Neuronal stem cell (in vitro differentiated cells): ENCODE results near the gene ANGEL1.

Source experiments
- DNase-seq: peaks from one replicate; pipeline ENCODE4 v3.0.0-alpha.2; 2013; ENCODE audit warnings: low spot score
- H2AFZ ChIP-seq: one replicate; pipeline ENCODE4 v1.6.1; 2013; ENCODE audit warnings: mild to moderate bottlenecking, low read length, inconsistent platforms
- H2AK5ac ChIP-seq: 2 replicates; pipeline ENCODE4 v1.6.1; 2013; ENCODE audit warnings: low read depth, mild to moderate bottlenecking, inconsistent platforms, low read length, moderate library complexity, mixed read lengths
- H2BK120ac ChIP-seq: 2 replicates; pipeline ENCODE4 v1.6.1; 2013; ENCODE audit warnings: low read depth, mild to moderate bottlenecking, inconsistent platforms, low read length, moderate library complexity, mixed read lengths
- H2BK12ac ChIP-seq: one replicate; pipeline ENCODE4 v1.6.1; 2013; ENCODE audit warnings: low read length, inconsistent platforms
- H2BK15ac ChIP-seq: 2 replicates; pipeline ENCODE4 v1.6.1; 2013; ENCODE audit warnings: mild to moderate bottlenecking, low read length, inconsistent platforms, mixed read lengths
- H2BK5ac ChIP-seq: one replicate; pipeline ENCODE4 v1.6.1; 2013; ENCODE audit warnings: inconsistent platforms, mild to moderate bottlenecking, low read length, moderate library complexity
- H3K14ac ChIP-seq: one replicate; pipeline ENCODE4 v1.6.1; 2013; ENCODE audit warnings: low read length, inconsistent platforms
- H3K18ac ChIP-seq: 2 replicates; pipeline ENCODE4 v1.6.1; 2013; ENCODE audit warnings: low read length, inconsistent platforms
- H3K23ac ChIP-seq: 2 replicates; pipeline ENCODE4 v1.6.1; 2013; ENCODE audit warnings: low read depth, mild to moderate bottlenecking, mixed read lengths, low read length, inconsistent platforms; ENCODE audit not compliant: poor library complexity
- H3K27ac ChIP-seq: replicated peaks from 3 replicates; pipeline ENCODE4 v1.5.1; 2013; ENCODE audit warnings: low read length, inconsistent platforms
- H3K27me3 ChIP-seq, 3 experiments: 2 replicates each; pipeline ENCODE4 v1.6.1; 2013; ENCODE audit warnings: low read length in 3 of 3, mild to moderate bottlenecking in 2 of 3, inconsistent platforms in 1 of 3, low read depth in 1 of 3, mixed read lengths in 1 of 3, moderate library complexity in 1 of 3; ENCODE audit not compliant: control insufficient read depth in 3 of 3, insufficient read depth in 3 of 3
- H3K36me3 ChIP-seq, 2 donors: replicated peaks in 1 of 2; 2 replicates each; pipeline ENCODE4 v1.6.1; 2013; ENCODE audit warnings: low read length in 2 of 2; ENCODE audit not compliant: control insufficient read depth in 2 of 2, insufficient read depth in 2 of 2
- H3K4ac ChIP-seq: 2 replicates; pipeline ENCODE4 v1.6.1; 2013; ENCODE audit warnings: inconsistent platforms, mild to moderate bottlenecking, low read length, moderate library complexity
- H3K4me1 ChIP-seq, 2 donors: 1 replicate in 1 of 2; 2 replicates in 1 of 2; pipeline ENCODE4 v1.6.1; 2013; ENCODE audit warnings: low read length in 2 of 2, low read depth in 1 of 2; ENCODE audit not compliant: control insufficient read depth in 2 of 2, insufficient read depth in 1 of 2
- H3K4me2 ChIP-seq: one replicate; pipeline ENCODE4 v1.6.1; 2013; ENCODE audit warnings: mild to moderate bottlenecking, low read length, inconsistent platforms; ENCODE audit not compliant: insufficient read depth, poor library complexity, severe bottlenecking
- H3K4me3 ChIP-seq, 2 donors: 2 replicates each; pipeline ENCODE4 v1.5.1; 2013; ENCODE audit warnings: low read length in 2 of 2, mild to moderate bottlenecking in 2 of 2, inconsistent platforms in 1 of 2, moderate library complexity in 1 of 2
- H3K79me1 ChIP-seq: one replicate; pipeline ENCODE4 v1.6.1; 2013; ENCODE audit warnings: low read depth, mild to moderate bottlenecking, inconsistent platforms, low read length, moderate library complexity
- H3K9ac ChIP-seq: one replicate; pipeline ENCODE4 v1.6.1; 2013; ENCODE audit warnings: mild to moderate bottlenecking, low read depth, low read length, inconsistent platforms; ENCODE audit not compliant: poor library complexity
- H3K9me3 ChIP-seq, 2 donors: replicated peaks in 1 of 2; 2 replicates each; pipeline versions ENCODE3 to v1.6.1; 2013; ENCODE audit warnings: low read length in 2 of 2, mild to moderate bottlenecking in 2 of 2, inconsistent platforms in 1 of 2, low read depth in 1 of 2, mixed read lengths in 1 of 2, moderate library complexity in 1 of 2; ENCODE audit not compliant: control insufficient read depth in 2 of 2, insufficient read depth in 1 of 2
- H4K8ac ChIP-seq: one replicate; pipeline ENCODE4 v1.6.1; 2013; ENCODE audit warnings: low read depth, mild to moderate bottlenecking, inconsistent platforms, low read length, moderate library complexity
- H4K91ac ChIP-seq: one replicate; pipeline ENCODE4 v1.6.1; 2013; ENCODE audit warnings: low read length, low read depth, mild to moderate bottlenecking, inconsistent platforms; ENCODE audit not compliant: poor library complexity
- WGBS, 2 donors: extraction: QIAGEN DNeasy Blood & Tissue Kit; methylation state at CpG; one replicate each; pipeline ENCODE4 v1.1.7; 2013; ENCODE audit warnings: missing lambda C conversion rate in 2 of 2, mixed read lengths in 1 of 2; ENCODE audit not compliant: insufficient read length in 2 of 2, insufficient replicate concordance in 1 of 2; ENCODE audit errors: extremely low coverage in 2 of 2; 5-methylcytosine and 5-hydroxymethylcytosine counted together

ANGEL1 gene

DNA sequence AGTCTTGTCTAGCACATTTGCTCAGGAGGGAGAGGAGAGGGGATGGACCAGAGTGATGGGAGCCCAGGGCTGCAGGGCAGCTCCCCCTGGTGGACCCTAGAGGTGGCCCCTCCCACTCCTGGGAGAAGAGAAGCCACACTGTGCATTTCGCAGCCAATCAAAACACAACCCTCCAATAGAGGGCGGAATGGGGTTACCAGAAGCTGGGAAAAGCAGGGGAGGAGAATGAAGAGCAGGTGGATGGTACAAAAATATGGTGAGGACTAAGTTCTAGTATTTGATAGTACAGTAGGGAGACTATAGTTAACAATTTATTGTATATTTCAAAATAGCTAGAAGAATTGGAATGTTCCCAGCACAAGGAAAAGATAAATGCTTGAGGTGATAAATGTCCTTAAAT is 27.8 kb downstream of the ANGEL1 start:
- H3K4me3 ChIP-seq = no peak overlapping the region
- no peak overlapping the region for H2BK12ac ChIP-seq
- H2BK5ac ChIP-seq = no peak overlapping the region
- H3K9ac ChIP-seq = no peak overlapping the region
- no peak overlapping the region for H2AK5ac ChIP-seq
- H2AFZ ChIP-seq = no peak overlapping the region
- peak; percentile 79 for DNase-seq
- no peak overlapping the region for H3K18ac ChIP-seq
- no CpG with 5 or more reads among the region's 2 CpGs for WGBS, 2 donors
- H3K14ac ChIP-seq = no peak overlapping the region
- H3K4me2 ChIP-seq = no peak overlapping the region
- no peak overlapping the region for H3K23ac ChIP-seq
- H3K4ac ChIP-seq = no peak overlapping the region
- H3K9me3 ChIP-seq = no peaks in the 10 kb centered on the region
- H2BK15ac ChIP-seq = no peak overlapping the region
- no peak overlapping the region for H2BK120ac ChIP-seq
- peaks cover 32 to 84% of the 10 kb centered on the region in 2 donors for H3K36me3 ChIP-seq
- no peaks in the 10 kb centered on the region for H3K27me3 ChIP-seq
- no peaks in the 10 kb centered on the region for H3K79me1 ChIP-seq
- H4K8ac ChIP-seq = no peak overlapping the region
- H3K27ac ChIP-seq = no peak overlapping the region
- no peak overlapping the region for H4K91ac ChIP-seq
- peaks cover 0 to 2% of the 10 kb centered on the region in 2 donors for H3K4me1 ChIP-seq

DNA sequence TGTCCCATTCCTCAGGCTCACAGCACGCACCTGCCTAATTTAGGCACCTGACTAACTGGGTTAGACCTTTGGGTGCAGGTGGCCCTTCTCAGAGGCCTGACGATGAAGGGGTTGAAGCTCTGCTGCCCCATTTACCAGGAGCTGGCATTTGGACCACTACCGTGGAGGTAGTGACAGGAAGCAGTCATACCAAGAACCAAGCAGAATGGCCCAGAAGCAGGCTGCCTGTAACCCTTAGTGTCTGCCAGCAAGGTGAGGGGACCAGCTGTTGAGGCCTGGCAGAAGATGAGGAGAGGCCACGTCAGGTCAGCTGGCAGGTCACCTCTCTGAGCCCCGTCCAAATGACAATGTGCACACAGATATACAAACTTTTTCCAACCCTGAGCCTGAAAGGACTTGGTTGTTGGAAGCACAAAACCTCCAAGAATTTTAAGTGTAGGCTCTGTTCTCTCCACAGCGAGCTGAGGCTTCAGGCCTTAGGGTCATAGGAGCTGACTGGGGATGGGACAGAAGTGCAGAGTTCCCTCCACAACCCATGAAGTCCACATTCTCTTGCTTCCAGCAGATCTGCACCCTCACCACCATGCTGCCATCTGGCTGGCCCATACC is 28.3 kb downstream of the ANGEL1 start:
- WGBS, 2 donors = no CpG with 5 or more reads among the region's 6 CpGs
- Histone ChIP-seq H2BK5ac (no peak overlapping the region), H2AFZ (no peak overlapping the region), H3K36me3 (peaks cover 35 to 88% of the 10 kb centered on the region in 2 donors), H3K9me3 (no peaks in the 10 kb centered on the region), H2AK5ac (peak overlapping the region; percentile 40), H3K27ac (no peak overlapping the region), H3K27me3 (no peaks in the 10 kb centered on the region), H4K91ac (no peak overlapping the region), H2BK120ac (no peak overlapping the region), H3K79me1 (no peaks in the 10 kb centered on the region), H2BK15ac (no peak overlapping the region), H3K4me2 (no peak overlapping the region), H3K4me3 (no peak overlapping the region), H4K8ac (no peak overlapping the region), H3K14ac (no peak overlapping the region), H3K18ac (peak overlapping the region; percentile 34), H3K9ac (no peak overlapping the region), H2BK12ac (no peak overlapping the region), H3K4me1 (peaks cover 0 to 2% of the 10 kb centered on the region in 2 donors), H3K4ac (no peak overlapping the region), H3K23ac (no peak overlapping the region)
- no peak for DNase-seq

DNA sequence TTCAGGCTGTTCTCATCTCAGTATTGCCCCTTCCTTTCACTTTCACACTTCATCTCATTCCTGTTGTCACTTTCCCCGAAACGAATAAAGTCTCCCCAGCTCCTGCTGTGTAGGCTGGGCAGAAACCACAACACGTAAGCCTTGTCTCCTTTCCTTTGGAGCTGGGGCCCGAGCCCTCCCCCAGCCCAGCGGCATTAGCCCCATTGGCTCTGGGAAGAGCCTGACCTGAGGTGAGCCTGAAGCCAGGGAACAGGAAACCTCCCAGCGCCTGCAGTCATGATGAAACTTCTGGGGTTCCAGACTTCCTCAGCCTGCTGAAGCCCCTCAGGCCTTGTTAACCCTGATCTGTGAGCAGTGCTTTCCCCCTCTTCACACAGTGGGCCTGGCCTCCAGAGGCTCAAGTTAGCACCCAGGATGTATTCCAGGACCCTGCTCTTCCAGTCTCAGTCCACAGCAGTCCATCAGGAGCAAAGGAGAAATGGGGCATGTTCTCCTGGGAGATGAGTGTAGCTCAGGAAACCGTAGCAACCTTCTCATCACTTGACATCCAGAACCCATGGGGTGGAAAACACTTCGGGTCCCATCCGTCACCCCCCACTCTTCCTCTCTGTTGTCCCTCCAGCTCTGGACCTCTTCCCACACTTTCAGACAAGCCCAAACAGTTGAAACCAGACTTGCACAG is 29.7 kb downstream of the ANGEL1 start:
- Histone ChIP-seq H3K4me2 (no peak overlapping the region), H3K27me3 (no peaks in the 10 kb centered on the region), H4K8ac (no peak overlapping the region), H3K23ac (no peak overlapping the region), H4K91ac (no peak overlapping the region), H2BK15ac (no peak overlapping the region), H3K9ac (no peak overlapping the region), H3K9me3 (no peaks in the 10 kb centered on the region), H3K18ac (no peak overlapping the region), H2AFZ (no peak overlapping the region), H3K4ac (no peak overlapping the region), H3K79me1 (no peaks in the 10 kb centered on the region), H2AK5ac (no peak overlapping the region), H2BK12ac (no peak overlapping the region), H3K4me3 (no peak overlapping the region), H2BK120ac (no peak overlapping the region), H3K14ac (no peak overlapping the region), H3K4me1 (peaks cover 0 to 2% of the 10 kb centered on the region in 2 donors), H3K36me3 (peaks cover 26 to 88% of the 10 kb centered on the region in 2 donors), H3K27ac (no peak overlapping the region), H2BK5ac (no peak overlapping the region)
- DNase-seq = no peak
- no CpG with 5 or more reads among the region's 9 CpGs for WGBS, 2 donors

DNA sequence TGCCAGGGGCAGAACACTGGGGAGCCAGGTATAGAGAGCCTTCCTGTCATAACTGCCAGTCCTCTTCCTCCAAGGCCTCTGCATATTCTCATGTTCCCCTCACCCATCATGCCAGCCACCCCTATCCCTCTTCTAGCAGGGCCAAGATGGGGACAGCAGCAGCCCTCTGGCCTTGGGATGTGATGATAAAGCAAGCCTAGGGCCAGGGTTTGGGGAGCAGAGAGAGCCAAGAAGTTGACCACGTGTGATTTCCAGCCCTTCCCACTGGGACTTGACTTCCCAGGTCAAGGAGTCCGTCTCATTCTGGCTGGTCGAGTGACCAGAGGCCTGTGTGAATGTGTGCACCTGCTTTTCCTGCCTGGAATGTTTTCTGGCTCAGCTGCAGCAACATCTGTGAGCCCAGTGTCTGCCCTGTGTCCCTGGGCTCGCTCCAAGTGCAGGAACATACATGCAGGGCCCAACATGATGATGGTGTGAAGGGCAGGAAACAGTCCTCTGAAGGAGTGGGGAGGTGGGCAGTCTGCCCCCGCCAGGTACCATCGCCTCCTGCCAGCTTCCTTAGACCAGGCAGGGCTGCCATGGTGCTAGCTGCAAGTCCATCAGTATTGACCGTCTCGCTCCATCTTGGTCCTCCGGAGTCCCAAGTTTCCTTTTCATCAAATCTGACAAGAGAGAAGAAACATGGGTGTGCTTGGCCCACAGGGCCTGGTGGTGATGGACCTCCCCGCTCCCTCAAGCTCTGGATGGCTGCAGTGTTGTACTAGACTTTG is 30.4 kb downstream of the ANGEL1 start:
- H2BK120ac ChIP-seq = no peak overlapping the region
- no peak overlapping the region for H3K9ac ChIP-seq
- H2AK5ac ChIP-seq = no peak overlapping the region
- no peak overlapping the region for H2BK15ac ChIP-seq
- no peak overlapping the region for H3K4ac ChIP-seq
- H3K4me2 ChIP-seq = no peak overlapping the region
- H3K23ac ChIP-seq = no peak overlapping the region
- no peak for DNase-seq
- no peak overlapping the region for H3K14ac ChIP-seq
- H3K36me3 ChIP-seq = peaks cover 23 to 88% of the 10 kb centered on the region in 2 donors
- H3K9me3 ChIP-seq = no peaks in the 10 kb centered on the region
- no peak overlapping the region for H4K8ac ChIP-seq
- H3K18ac ChIP-seq = no peak overlapping the region
- H2BK12ac ChIP-seq = no peak overlapping the region
- H3K79me1 ChIP-seq = no peaks in the 10 kb centered on the region
- WGBS, 2 donors = no CpG with 5 or more reads among the region's 10 CpGs
- no peak overlapping the region for H4K91ac ChIP-seq
- H3K4me3 ChIP-seq = no peak overlapping the region
- no peak overlapping the region for H3K27ac ChIP-seq
- peaks cover 0 to 2% of the 10 kb centered on the region in 2 donors for H3K4me1 ChIP-seq
- no peak overlapping the region for H2BK5ac ChIP-seq
- no peak overlapping the region for H2AFZ ChIP-seq
- no peaks in the 10 kb centered on the region for H3K27me3 ChIP-seq
